Loucy (cell line): ENCODE results near the gene HRH3.

Experiments used
- H2AFZ ChIP-seq: fragments of 200-600 bp; sonication (generic); 2 replicates; pipeline ENCODE4 v1.6.0; 2016; ENCODE audit warnings: antibody characterized with exemption, mild to moderate bottlenecking, low read length, moderate library complexity
- H3F3A ChIP-seq: fragments of 200-600 bp; 2 replicates; pipeline ENCODE4 v1.6.0; 2016; ENCODE audit warnings: antibody characterized with exemption, low read depth, mild to moderate bottlenecking
- H3K27me3 ChIP-seq: fragments of 200-600 bp; sonication (generic); 2 replicates; pipeline ENCODE4 v1.6.1; 2014; ENCODE audit warnings: low read length, mild to moderate bottlenecking; ENCODE audit not compliant: insufficient read depth, poor library complexity, severe bottlenecking
- H3K36me3 ChIP-seq: fragments of 200-600 bp; sonication (generic); 2 replicates; pipeline ENCODE4 v1.6.1; 2016; ENCODE audit warnings: low read length; ENCODE audit not compliant: insufficient read depth
- H3K4me1 ChIP-seq: fragments of 200-600 bp; sonication (generic); 2 replicates; pipeline ENCODE4 v1.5.1; 2014; ENCODE audit warnings: low read length, mild to moderate bottlenecking; ENCODE audit not compliant: insufficient read depth, poor library complexity, severe bottlenecking
- H3K4me2 ChIP-seq: fragments of 200-600 bp; sonication (generic); 2 replicates; pipeline ENCODE4 v1.6.0; 2014; ENCODE audit warnings: antibody characterized with exemption, low read length, low read depth, mild to moderate bottlenecking; ENCODE audit not compliant: poor library complexity, severe bottlenecking
- H3K4me3 ChIP-seq: fragments of 200-600 bp; sonication (generic); 2 replicates; pipeline ENCODE4 v1.5.1; 2014; ENCODE audit warnings: low read length, mild to moderate bottlenecking, mixed read lengths; ENCODE audit not compliant: poor library complexity, severe bottlenecking
- H3K79me2 ChIP-seq: fragments of 200-600 bp; sonication (generic); 2 replicates; pipeline ENCODE4 v1.6.1; 2014; ENCODE audit warnings: low read length; ENCODE audit not compliant: insufficient read depth
- H3K9ac ChIP-seq: fragments of 200-600 bp; sonication (generic); 2 replicates; pipeline ENCODE4 v1.6.0; 2014; ENCODE audit warnings: mild to moderate bottlenecking, low read depth, low read length, moderate library complexity; ENCODE audit not compliant: poor library complexity, severe bottlenecking
- H3K9me2 ChIP-seq: fragments of 200-600 bp; sonication (generic); replicated peaks from 2 replicates; pipeline ENCODE4 v1.6.1; 2016; ENCODE audit warnings: low read depth, low read length, mixed read lengths
- H3K9me3 ChIP-seq: fragments of 200-600 bp; sonication (generic); 2 replicates; pipeline ENCODE4 v1.6.1; 2014; ENCODE audit warnings: mild to moderate bottlenecking, antibody characterized with exemption, low read length, low read depth; ENCODE audit not compliant: insufficient read depth
- H4K20me1 ChIP-seq: fragments of 200-600 bp; sonication (generic); 2 replicates; pipeline ENCODE4 v1.6.0; 2014; ENCODE audit warnings: antibody characterized with exemption, low read length, mild to moderate bottlenecking; ENCODE audit not compliant: insufficient read depth, poor library complexity, severe bottlenecking
- EZH2phosphoT487 ChIP-seq: fragments of 200-600 bp; IDR thresholded peaks from 2 replicates; pipeline ENCODE4 v1.6.1; 2018; ENCODE audit warnings: antibody characterized with exemption, mild to moderate bottlenecking, moderate library complexity, borderline replicate concordance
- TF ChIP-seq, protein P1 (sequence below): fragments of 200-600 bp; sonication (generic); conservative IDR thresholded peaks from 2 replicates; pipeline ENCODE4 v1.5.1; 2014; ENCODE audit warnings: mild to moderate bottlenecking, antibody characterized with exemption, low read length

Gene HRH3

DNA sequence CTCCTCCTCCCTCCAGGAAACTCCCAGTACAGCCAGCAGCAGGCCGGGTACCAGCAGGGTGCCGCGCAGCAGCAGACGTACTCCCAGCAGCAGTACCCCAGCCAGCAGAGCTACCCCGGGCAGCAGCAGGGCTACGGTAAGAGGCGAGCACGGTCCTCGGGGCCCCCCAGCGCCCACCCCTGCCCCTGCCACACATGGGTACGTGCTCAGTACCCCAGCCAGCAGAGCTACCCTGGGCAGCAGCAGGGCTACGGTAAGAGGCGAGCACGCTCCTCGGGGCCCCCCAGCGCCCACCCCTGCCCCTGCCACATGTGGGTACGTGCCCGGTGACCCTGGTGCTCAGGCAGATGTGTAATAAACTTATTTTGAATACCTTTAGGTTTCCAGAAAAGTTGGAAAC, 47.4 kb downstream of the HRH3 start:
- H4K20me1 ChIP-seq: no peaks in the 10 kb centered on the region

GRCh38 chr20:62171245-62171644, 48.8 kb downstream of the HRH3 start:
- Histone ChIP-seq H3K36me3 (peaks cover 31% of the 10 kb centered on the region; the same call in 1 of the 2 replicates), H3F3A (no peaks in the 10 kb centered on the region), H4K20me1 (no peaks in the 10 kb centered on the region), H3K4me2 (no peak overlapping the region), H2AFZ (no peak overlapping the region), H3K4me1 (no peaks in the 10 kb centered on the region), H3K79me2 (no peaks in the 10 kb centered on the region), H3K9me3 (no peaks in the 10 kb centered on the region), H3K9ac (no peak overlapping the region), H3K9me2 (no peaks in the 10 kb centered on the region), H3K27me3 (no peaks in the 10 kb centered on the region), H3K4me3 (no peak overlapping the region)
- TF ChIP-seq, protein P1, sequence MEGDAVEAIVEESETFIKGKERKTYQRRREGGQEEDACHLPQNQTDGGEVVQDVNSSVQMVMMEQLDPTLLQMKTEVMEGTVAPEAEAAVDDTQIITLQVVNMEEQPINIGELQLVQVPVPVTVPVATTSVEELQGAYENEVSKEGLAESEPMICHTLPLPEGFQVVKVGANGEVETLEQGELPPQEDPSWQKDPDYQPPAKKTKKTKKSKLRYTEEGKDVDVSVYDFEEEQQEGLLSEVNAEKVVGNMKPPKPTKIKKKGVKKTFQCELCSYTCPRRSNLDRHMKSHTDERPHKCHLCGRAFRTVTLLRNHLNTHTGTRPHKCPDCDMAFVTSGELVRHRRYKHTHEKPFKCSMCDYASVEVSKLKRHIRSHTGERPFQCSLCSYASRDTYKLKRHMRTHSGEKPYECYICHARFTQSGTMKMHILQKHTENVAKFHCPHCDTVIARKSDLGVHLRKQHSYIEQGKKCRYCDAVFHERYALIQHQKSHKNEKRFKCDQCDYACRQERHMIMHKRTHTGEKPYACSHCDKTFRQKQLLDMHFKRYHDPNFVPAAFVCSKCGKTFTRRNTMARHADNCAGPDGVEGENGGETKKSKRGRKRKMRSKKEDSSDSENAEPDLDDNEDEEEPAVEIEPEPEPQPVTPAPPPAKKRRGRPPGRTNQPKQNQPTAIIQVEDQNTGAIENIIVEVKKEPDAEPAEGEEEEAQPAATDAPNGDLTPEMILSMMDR: no peak
- no peak for TF ChIP-seq EZH2phosphoT487

More for the DNA sequence above, 47.4 kb downstream of the HRH3 start:
- no peaks in the 10 kb centered on the region for H3K4me1 ChIP-seq
- H3K9ac ChIP-seq: no peak overlapping the region
- no peaks in the 10 kb centered on the region for H3K27me3 ChIP-seq
- no peak overlapping the region for H2AFZ ChIP-seq
- H3K9me2 ChIP-seq: no peaks in the 10 kb centered on the region
- H3K36me3 ChIP-seq: peaks cover 29% of the 10 kb centered on the region; the same call in 1 of the 2 replicates
- H3K79me2 ChIP-seq: no peaks in the 10 kb centered on the region
- H3K4me2 ChIP-seq: no peak overlapping the region
- no peak overlapping the region for H3K4me3 ChIP-seq
- H3F3A ChIP-seq: no peaks in the 10 kb centered on the region
- TF ChIP-seq, protein P1: no peak
- TF ChIP-seq EZH2phosphoT487: no peak
- no peaks in the 10 kb centered on the region for H3K9me3 ChIP-seq

- Histone ChIP-seq H3K27me3 (no peaks in the 10 kb centered on the region), H3K4me2 (no peak overlapping the region), H2AFZ (no peak overlapping the region), H3K9me3 (no peaks in the 10 kb centered on the region), H3K4me3 (no peak overlapping the region), H3K79me2 (no peaks in the 10 kb centered on the region), H4K20me1 (no peaks in the 10 kb centered on the region), H3K4me1 (no peaks in the 10 kb centered on the region), H3K9ac (no peak overlapping the region), H3K9me2 (no peaks in the 10 kb centered on the region), H3K36me3 (peaks cover 33% of the 10 kb centered on the region; the same call in 1 of the 2 replicates), H3F3A (no peaks in the 10 kb centered on the region)
- no peak for TF ChIP-seq EZH2phosphoT487
- TF ChIP-seq, protein P1: no peak
These were observed 49.5 kb downstream of the HRH3 start for GRCh38 chr20:62170536-62170935.
